AML-193 (cell line): ENCODE measurements around the gene KLHDC10.
"Not testable (repeated sequence)": the region's sequence is repeated elsewhere in the genome, so short reads cannot be mapped to it uniquely, and the experiment has no call there.

ENCODE experiments used
- DNase-seq, 2 experiments: peaks; one replicate each; lab custom pipeline; 2025; lab: John Stamatoyannopoulos, UW

The KLHDC10 gene

GRCh38 chr7:130079846-130080394 is 9.6 kb downstream of the KLHDC10 start:
- no peak for DNase-seq

GRCh38 chr7:130083497-130083896 is 13.2 kb downstream of the KLHDC10 start:
- not testable (repeated sequence) for DNase-seq

- peak; percentile 23 to 31 for DNase-seq
Measured at GRCh38 chr7:130084037-130084875, 13.9 kb downstream of the KLHDC10 start.

GRCh38 chr7:130085235-130085634 is 14.9 kb downstream of the KLHDC10 start:
- DNase-seq: not testable (repeated sequence)

- DNase-seq: no peak
Measured at GRCh38 chr7:130086938-130087337, 16.6 kb downstream of the KLHDC10 start.

- DNase-seq: no peak
Measured at GRCh38 chr7:130087364-130087763, 17.0 kb downstream of the KLHDC10 start.

- DNase-seq: no peak
Measured at GRCh38 chr7:130090745-130091532, 20.6 kb downstream of the KLHDC10 start.

GRCh38 chr7:130091999-130092398 is 21.7 kb downstream of the KLHDC10 start:
- no peak for DNase-seq

GRCh38 chr7:130092598-130092997 is 22.3 kb downstream of the KLHDC10 start:
- DNase-seq: no peak

GRCh38 chr7:130095812-130096211 is 25.5 kb downstream of the KLHDC10 start:
- no peak for DNase-seq

- no peak for DNase-seq
Measured at GRCh38 chr7:130096243-130096827, 26.0 kb downstream of the KLHDC10 start.

GRCh38 chr7:130099331-130099730 is 29.0 kb downstream of the KLHDC10 start:
- no peak for DNase-seq

- no peak for DNase-seq
Measured at GRCh38 chr7:130102588-130102987, 32.3 kb downstream of the KLHDC10 start.

GRCh38 chr7:130107949-130108674 is 37.8 kb downstream of the KLHDC10 start:
- DNase-seq: no peak

GRCh38 chr7:130108809-130109208 is 38.5 kb downstream of the KLHDC10 start:
- no peak for DNase-seq

- DNase-seq: no peak
Measured at GRCh38 chr7:130112093-130112492, 41.8 kb downstream of the KLHDC10 start.

- DNase-seq: no peak
Measured at GRCh38 chr7:130112662-130113425, 42.5 kb downstream of the KLHDC10 start.

GRCh38 chr7:130113426-130113805 is 43.1 kb downstream of the KLHDC10 start:
- DNase-seq: not testable (repeated sequence)

- no peak for DNase-seq
Measured at GRCh38 chr7:130113887-130114286, 43.6 kb downstream of the KLHDC10 start.

- DNase-seq: no peak
Measured at GRCh38 chr7:130114374-130114773, 44.0 kb downstream of the KLHDC10 start.

- DNase-seq: no peak
Measured at GRCh38 chr7:130114776-130115175, 44.4 kb downstream of the KLHDC10 start.
